ENCODE data around the gene AGO1. TPM values are rescaled to one million over a fixed set of nuclear protein-coding genes. Genes with fewer than 3 reads are reported as not detected.

AGO1 gene
- total RNA-seq, 1 donor from 2014 or later, result 103 TPM

GRCh38 chr1:35881850-35882273 lies 1.1 kb upstream of the AGO1 start:
- Mint-ChIP-seq H3K27ac (ENCODE audit: unreplicated experiment) (peak overlapping the region; percentile 17), H3K36me3 (ENCODE audit: unreplicated experiment) (no peaks in the 10 kb centered on the region), H3K4me1 (ENCODE audit: low read depth, unreplicated experiment) (peaks cover 22% of the 10 kb centered on the region), H3K27me3 (ENCODE audit: unreplicated experiment) (peaks cover 12% of the 10 kb centered on the region), H3K4me3 (ENCODE audit: unreplicated experiment) (peak overlapping the region; percentile 63), H3K9me3 (ENCODE audit: unreplicated experiment) (peaks cover 4% of the 10 kb centered on the region)
- DNase-seq, result no peak
- no peak for TF ChIP-seq CTCF (IDR thresholded peaks at IDR 0.05; ENCODE audit: partially characterized antibody, unreplicated experiment)

- peak overlapping the region; percentile 67 for H3K27ac Mint-ChIP-seq (ENCODE audit: unreplicated experiment)
- H3K4me1 Mint-ChIP-seq (ENCODE audit: low read depth, unreplicated experiment), result peaks cover 29% of the 10 kb centered on the region
- H3K36me3 Mint-ChIP-seq (ENCODE audit: unreplicated experiment), result no peaks in the 10 kb centered on the region
- no peak for DNase-seq
- H3K27me3 Mint-ChIP-seq (ENCODE audit: unreplicated experiment), result peaks cover 12% of the 10 kb centered on the region
- TF ChIP-seq CTCF (IDR thresholded peaks at IDR 0.05; ENCODE audit: partially characterized antibody, unreplicated experiment), result no peak
- peak overlapping the region; percentile 63 for H3K4me3 Mint-ChIP-seq (ENCODE audit: unreplicated experiment)
- H3K9me3 Mint-ChIP-seq (ENCODE audit: unreplicated experiment), result peaks cover 7% of the 10 kb centered on the region
Measured at GRCh38 chr1:35882586-35882944, 444 bp upstream of the AGO1 start.

- Mint-ChIP-seq H3K4me1 (ENCODE audit: low read depth, unreplicated experiment) (peaks cover 37% of the 10 kb centered on the region), H3K27ac (ENCODE audit: unreplicated experiment) (peak overlapping the region; percentile 96), H3K36me3 (ENCODE audit: unreplicated experiment) (no peaks in the 10 kb centered on the region), H3K9me3 (ENCODE audit: unreplicated experiment) (peaks cover 8% of the 10 kb centered on the region), H3K27me3 (ENCODE audit: unreplicated experiment) (peaks cover 14% of the 10 kb centered on the region), H3K4me3 (ENCODE audit: unreplicated experiment) (peak overlapping the region; percentile 94)
- TF ChIP-seq CTCF (IDR thresholded peaks at IDR 0.05; ENCODE audit: partially characterized antibody, unreplicated experiment), result no peak
- peak; percentile 78 for DNase-seq
Measured at GRCh38 chr1:35883635-35884101, 659 bp downstream of the AGO1 start.

- H3K9me3 Mint-ChIP-seq (ENCODE audit: unreplicated experiment), result peaks cover 8% of the 10 kb centered on the region
- H3K36me3 Mint-ChIP-seq (ENCODE audit: unreplicated experiment), result no peaks in the 10 kb centered on the region
- H3K27me3 Mint-ChIP-seq (ENCODE audit: unreplicated experiment), result peaks cover 14% of the 10 kb centered on the region
- peak overlapping the region; percentile 81 for H3K27ac Mint-ChIP-seq (ENCODE audit: unreplicated experiment)
- peaks cover 39% of the 10 kb centered on the region for H3K4me1 Mint-ChIP-seq (ENCODE audit: low read depth, unreplicated experiment)
- H3K4me3 Mint-ChIP-seq (ENCODE audit: unreplicated experiment), result peak overlapping the region; percentile 80
- TF ChIP-seq CTCF (IDR thresholded peaks at IDR 0.05; ENCODE audit: partially characterized antibody, unreplicated experiment), result no peak
- no peak for DNase-seq
Measured at GRCh38 chr1:35884934-35885333, 1.9 kb downstream of the AGO1 start.

- Mint-ChIP-seq H3K36me3 (ENCODE audit: unreplicated experiment) (peaks cover 2% of the 10 kb centered on the region), H3K27ac (ENCODE audit: unreplicated experiment) (peak overlapping the region; percentile 84), H3K4me3 (ENCODE audit: unreplicated experiment) (peak overlapping the region; percentile 80), H3K27me3 (ENCODE audit: unreplicated experiment) (peaks cover 14% of the 10 kb centered on the region), H3K4me1 (ENCODE audit: low read depth, unreplicated experiment) (peaks cover 39% of the 10 kb centered on the region), H3K9me3 (ENCODE audit: unreplicated experiment) (peaks cover 8% of the 10 kb centered on the region)
- DNase-seq, result peak; percentile 72
- no peak for TF ChIP-seq CTCF (IDR thresholded peaks at IDR 0.05; ENCODE audit: partially characterized antibody, unreplicated experiment)
Measured at GRCh38 chr1:35885961-35886558, 3.1 kb downstream of the AGO1 start.

Measured in glutamatergic neuron (in vitro differentiated cells).